ENCODE data around the gene BTBD18.
"Not testable (repeated sequence)": the region's sequence is repeated elsewhere in the genome, so short reads cannot be mapped to it uniquely, and the experiment has no call there.

Gene BTBD18

DNA sequence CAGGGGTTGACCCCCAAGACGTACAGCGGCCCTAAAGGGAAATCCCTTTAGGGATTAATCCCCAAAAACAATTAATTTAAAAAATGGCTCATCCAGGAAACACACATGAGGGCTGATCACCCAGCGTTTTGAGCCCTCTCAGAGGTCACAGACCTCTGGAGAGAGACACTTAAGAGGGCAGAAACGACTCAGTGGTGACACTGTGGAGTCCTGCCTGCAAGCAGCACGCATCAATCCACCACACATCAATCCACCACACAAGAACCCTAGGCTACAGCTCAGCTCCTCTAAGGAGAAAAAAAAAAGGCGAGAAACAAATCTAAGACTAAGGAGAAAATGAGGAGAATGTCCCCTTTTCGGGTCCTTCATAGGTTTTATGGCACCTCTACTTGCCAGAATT, 22.8 kb downstream of the BTBD18 start:
- DNase-seq, result no peak

DNA sequence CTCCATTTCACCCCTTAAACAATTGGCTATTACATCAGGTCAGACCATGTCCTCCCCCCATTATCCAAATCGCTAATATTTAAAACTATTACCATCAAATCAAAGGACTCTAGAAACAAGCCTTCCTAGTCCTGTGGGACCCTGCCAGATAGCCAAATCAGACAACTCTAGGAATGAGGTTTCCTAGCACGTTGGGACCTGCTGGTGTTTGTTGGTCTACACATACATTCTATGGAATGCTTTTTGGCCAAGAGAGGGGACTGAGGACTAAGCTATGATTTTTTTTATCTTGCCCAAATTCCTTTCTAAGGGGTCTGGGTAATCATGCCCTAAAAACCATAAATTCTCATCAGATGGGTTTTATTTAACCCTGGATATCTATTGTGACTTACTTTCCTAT, 24.4 kb downstream of the BTBD18 start:
- no peak for DNase-seq

DNA sequence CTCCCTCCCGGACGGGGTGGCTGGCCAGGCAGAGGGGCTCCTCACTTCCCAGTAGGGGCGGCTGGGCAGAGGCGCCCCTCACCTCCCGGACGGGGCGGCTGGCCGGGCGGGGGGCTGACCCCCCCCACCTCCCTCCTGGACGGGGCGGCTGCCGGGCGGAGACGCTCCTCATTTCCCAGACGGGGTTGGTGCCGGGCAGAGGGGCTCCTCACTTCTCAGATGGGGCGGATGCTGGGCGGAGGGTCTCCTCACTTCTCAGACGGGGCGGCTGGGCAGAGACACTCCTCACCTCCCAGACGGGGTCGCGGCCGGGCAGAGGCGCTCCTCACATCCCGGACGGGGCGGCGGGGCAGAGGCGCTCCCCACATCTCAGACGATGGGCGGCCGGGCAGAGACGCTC, 34.9 kb downstream of the BTBD18 start:
- not testable (repeated sequence) for DNase-seq

DNA sequence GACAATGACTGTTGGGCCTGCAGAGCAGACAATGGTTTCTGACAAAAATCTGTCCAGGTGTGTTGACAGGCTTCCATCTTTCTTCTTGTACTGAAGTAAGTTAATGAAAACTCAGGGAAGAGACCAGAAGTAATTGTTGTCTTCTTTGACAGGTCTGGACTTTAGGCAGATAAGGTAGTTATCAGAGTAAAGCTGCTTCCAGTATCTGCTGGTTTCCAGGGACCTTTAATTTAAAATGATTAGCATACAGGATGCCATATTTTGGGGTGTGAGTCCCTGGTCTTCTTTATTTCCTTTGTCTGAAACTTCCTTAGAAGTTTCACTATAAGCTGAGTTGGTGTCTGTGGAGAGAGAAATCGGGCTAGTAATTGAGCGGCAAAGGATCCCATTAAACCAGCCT, 37.8 kb downstream of the BTBD18 start:
- DNase-seq, result no peak

DNA sequence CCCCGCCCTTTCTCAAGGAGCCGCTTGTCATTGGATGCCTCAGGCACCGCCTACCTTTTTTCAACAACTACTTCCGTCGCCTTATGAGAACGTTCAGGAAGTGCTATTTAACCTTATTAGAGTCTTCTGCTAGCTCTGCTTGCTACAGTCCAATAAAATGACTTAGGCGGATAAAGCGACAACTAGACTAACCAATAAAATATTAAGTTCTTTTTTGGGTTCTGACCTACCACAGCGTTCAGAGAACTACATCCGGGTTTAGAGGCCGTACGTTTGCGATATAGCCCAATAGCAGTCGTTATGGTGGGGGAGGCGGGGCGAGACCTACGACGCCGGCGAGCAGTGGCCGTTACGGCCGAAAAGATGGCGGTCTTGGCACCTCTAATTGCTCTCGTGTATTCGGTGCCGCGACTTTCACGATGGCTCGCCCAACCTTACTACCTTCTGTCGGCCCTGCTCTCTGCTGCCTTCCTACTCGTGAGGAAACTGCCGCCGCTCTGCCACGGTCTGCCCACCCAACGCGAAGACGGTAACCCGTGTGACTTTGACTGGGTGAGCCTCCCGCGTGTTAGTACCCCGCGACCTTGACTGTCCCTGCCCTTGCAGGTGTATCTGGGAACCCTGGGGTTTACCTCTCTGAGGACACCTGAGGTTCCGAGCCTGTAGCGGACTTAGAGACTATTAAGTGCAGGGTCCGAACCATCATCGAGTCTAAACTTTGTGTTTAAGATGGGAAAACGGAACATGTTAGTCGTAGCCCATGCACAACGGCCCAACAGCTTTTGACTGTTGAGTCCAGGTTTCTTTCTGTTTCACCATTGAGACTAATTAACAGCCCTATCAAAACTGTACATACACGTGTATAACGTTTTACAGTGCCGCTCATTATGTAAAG, 39.1 kb downstream of the BTBD18 start, which contains the start of gene TMX2:
Gene TMX2 (plus strand): TSS at position 338 of the 895 bp plus-strand sequence. CDS start 26 bp downstream, at position 364.
- DNase-seq, result peak; percentile 99

DNA sequence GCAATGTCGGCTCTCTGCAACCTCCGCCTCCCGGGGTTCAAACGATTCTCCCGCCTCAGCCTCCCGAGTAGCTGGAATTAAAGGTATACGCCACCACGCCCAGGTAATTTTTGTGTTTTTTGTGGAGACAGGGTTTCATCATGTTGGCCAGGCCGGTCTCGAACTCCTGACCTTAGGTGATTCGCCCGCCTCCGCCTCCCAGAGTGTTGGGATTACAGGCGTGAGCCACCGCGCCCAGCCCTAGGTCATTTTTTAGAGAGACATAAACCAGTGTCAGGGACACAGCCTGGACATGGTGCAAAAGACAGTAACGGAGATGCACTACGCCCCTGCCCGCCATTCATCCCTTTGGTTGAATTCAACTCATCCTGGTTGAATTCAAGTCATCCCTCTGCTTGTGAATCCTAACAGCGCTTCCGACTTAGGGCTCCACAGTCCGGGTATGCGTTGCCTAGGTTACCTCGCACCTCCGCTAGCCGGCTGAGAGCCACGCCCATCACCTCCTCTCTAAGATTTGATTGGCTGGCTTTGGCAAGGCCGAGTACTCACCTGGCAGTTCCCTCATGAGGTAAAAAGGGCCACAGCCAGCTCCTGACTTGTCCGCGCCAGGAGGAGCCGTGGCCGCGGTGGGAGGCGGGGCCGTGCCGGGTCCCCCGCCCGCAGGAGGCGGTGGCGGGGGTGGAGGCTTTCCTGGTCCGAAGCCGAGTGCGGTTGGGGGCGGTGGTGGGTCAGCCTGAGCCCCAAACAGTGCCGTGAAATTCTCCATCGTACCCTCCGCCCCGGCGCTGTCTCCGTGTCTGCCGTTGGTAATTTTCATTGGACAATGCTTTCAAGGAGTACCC, 40.0 kb downstream of the BTBD18 start, which contains the start of gene MED19:
Gene MED19 (minus strand): TSS at position 802 of the 842 bp plus-strand sequence. CDS start 36 bp downstream, at position 766.
- peak; percentile 20 for DNase-seq

DNA sequence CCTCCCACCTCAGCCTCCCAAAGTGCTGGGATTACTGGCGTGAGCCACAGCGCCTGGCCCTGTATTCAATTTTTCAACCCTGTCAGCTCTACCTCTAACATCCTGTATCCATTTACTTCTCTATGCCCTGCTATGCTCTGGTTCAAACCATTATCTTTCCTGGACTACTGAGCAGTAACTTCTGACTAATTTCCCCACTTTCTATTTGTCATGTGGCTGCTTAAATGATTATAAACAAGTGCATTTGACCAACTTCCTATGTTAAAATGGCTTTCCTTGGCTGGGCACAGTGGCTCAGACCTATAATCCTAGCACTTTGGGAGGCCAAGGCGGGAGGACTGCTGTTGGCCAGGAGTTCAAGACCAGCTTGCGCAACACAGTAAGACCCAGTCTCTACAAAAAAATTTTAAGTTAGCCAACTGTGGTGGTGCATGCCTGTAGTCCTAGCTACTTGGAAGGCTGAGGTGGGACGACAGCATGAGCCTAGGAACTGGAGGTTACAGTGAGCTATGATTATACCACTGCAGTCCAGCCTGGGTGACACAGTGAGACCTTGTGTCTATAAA, 41.7 kb downstream of the BTBD18 start:
- DNase-seq, result no peak

DNA sequence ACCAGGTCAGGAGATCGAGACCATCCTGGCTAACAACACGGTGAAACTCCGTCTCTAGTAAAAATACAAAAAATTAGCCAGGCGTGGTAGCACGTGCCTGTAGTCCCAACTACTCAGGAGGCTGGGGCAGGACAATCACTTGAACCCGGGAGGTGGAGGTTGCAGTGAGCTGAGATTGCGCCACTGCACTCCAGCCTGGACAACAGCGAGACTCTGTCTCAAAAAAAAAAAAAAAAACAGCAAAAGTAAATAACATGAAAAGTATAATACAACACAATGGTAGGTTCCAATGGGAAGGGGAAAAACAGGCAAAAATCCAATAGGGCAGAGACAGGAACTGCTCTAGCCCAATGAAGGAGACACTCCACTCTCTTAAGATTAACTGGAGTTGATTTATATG, 46.2 kb downstream of the BTBD18 start:
- DNase-seq, result not testable (repeated sequence)

DNA sequence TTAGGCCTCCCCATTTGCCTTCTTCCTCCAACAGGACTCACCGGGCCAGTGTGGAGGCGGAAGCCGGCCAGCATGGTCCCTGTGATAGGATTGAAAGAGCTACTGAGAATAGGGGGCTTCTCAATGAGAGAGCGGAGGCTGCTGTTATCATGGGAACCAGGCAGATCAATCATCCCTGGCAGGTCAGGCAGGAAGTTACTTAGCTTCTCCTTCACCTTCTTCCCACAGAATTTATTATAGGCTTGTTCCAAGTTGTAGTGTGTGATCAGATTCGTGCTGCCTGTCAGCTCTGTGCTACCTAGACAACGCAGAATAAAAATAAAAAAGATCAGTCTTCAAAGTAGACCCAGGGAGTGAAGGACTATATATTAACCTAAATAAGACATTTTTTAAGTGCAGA, 46.7 kb downstream of the BTBD18 start:
- no peak for DNase-seq

DNA sequence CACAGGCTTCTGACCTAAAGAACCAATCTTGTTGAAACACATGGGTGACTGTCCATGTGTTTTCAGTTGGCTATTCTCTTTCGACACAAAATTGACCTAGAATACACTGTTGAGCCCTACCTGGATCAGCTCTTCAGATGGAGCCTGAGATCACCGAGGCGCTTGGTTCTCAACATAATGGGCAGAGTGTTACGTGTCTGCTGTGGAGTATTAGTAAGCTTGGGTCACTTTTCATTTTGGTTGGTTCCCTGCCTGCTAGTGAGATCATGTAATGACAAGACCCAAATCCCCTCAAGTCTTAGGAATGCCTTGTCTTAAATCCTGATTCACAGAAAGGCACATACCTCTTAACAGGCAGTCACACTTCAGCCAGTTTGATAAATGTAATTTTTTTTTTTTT, 48.3 kb downstream of the BTBD18 start:
- DNase-seq, result no peak

DNA sequence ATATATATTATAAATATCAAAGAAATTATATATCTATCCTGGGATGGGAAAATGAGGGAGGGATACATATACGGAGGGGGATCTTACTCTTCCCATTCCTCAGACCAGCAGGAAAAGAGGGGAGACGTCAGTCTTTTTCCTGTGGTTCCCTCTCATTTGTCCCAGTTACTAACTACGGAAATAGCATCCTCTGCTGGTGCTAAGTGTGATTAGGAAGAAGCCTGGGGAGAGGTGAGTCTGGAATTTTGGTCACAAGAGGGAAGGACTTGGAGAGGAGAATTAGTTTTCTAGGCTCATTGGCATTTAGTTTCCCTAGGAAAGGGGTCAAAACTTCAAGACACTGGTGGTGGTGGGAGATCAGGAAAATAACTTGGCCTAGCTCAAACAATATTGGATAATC, 51.2 kb downstream of the BTBD18 start:
- no peak for DNase-seq

DNA sequence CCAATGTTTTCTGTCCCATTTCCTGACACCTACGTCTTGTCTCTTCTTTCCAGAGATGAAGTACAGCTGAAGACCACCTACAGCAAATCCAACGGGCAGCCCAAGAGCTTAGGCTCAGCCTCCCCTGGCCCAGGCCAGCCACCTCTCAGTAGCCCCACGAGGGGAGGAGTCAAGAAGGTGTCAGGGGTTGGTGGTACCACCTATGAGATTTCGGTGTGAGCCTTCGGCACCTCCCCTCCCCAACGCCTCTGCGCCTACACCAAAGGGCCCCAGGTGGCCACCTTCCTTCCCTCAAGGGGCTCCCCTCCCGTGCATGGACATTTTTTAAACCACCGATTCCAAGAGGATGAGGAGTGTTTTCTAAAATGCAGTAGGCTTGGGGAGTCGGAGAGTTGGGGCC, 51.8 kb downstream of the BTBD18 start:
- no peak for DNase-seq

DNA sequence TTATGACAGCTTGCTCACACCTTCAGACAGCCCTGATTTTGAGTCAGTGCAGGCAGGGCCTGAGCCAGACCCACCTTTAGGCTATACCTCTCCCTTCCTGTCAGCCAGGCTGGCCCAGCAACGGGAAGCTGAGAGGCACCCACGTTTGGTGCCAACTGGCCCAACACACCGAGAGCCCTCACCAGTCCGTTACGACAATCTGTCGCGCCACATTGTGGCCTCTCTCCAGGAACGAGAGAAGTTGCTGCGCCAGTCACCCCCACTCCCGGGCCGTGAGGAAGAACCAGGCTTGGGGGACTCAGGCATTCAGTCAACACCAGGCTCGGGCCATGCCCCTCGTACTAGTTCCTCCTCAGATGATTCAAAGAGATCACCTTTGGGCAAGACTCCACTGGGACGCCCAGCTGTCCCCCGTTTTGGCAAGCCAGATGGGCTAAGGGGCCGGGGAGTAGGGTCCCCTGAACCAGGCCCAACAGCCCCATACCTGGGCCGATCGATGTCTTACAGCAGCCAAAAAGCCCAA, 52.7 kb downstream of the BTBD18 start:
- DNase-seq, result no peak
